Measurements from ENCODE around the gene BCL6B. TPM values are rescaled to one million over a fixed set of nuclear protein-coding genes. Genes with fewer than 3 reads are reported as not detected.
"Not testable (repeated sequence)": the region's sequence is repeated elsewhere in the genome, so short reads cannot be mapped to it uniquely, and the experiment has no call there.

Gene BCL6B
- total and polyA plus RNA-seq, 12 donors: 9.5 to 35.4 (median 15.9) TPM

GRCh38 chr17:6986676-6987075 is 36.2 kb upstream of the BCL6B start:
- intact Hi-C loops (cut with DNase I): no loop called here
- H3K4me3 ChIP-seq: no peak overlapping the region
- no peaks in the 10 kb centered on the region for H3K36me3 ChIP-seq
- no peak overlapping the region for H3K27ac ChIP-seq
- 64 to 68% methylated on average over 3 of the region's 3 CpGs for WGBS, 2 donors
- ATAC-seq (no peak), DNase-seq (no peak)
- H3K4me1 ChIP-seq: no peaks in the 10 kb centered on the region
- TF ChIP-seq, protein P1, sequence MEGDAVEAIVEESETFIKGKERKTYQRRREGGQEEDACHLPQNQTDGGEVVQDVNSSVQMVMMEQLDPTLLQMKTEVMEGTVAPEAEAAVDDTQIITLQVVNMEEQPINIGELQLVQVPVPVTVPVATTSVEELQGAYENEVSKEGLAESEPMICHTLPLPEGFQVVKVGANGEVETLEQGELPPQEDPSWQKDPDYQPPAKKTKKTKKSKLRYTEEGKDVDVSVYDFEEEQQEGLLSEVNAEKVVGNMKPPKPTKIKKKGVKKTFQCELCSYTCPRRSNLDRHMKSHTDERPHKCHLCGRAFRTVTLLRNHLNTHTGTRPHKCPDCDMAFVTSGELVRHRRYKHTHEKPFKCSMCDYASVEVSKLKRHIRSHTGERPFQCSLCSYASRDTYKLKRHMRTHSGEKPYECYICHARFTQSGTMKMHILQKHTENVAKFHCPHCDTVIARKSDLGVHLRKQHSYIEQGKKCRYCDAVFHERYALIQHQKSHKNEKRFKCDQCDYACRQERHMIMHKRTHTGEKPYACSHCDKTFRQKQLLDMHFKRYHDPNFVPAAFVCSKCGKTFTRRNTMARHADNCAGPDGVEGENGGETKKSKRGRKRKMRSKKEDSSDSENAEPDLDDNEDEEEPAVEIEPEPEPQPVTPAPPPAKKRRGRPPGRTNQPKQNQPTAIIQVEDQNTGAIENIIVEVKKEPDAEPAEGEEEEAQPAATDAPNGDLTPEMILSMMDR (IDR thresholded peaks at IDR 0.05): no peak
- peaks cover 0 to 4% (median 0%) of the 10 kb centered on the region in 7 donors for H3K27me3 ChIP-seq
- peaks cover 0 to 4% (median 0%) of the 10 kb centered on the region in 11 donors for H3K9me3 ChIP-seq

DNA sequence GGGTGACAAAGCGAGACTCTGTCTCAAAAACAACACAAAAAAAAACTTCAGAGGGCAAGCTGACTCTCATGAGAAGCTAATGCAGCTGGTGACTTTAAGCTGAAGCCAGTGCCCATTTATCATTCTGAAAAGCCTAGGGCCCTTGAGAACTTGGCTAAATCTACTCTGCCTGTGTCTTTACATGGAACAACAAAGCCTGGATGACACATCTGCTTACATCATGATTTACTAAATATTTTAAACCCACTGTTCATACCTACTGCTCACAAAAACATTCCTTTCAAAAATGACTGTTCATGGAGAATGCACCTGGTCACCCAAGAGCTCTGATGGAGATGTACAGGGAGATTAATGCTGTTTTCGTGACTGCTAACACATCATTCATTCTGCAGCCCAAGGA is 33.1 kb upstream of the BCL6B start:
- no peak overlapping the region for H3K4me3 ChIP-seq
- H3K27ac ChIP-seq: no peak overlapping the region
- peaks cover 0 to 4% (median 0%) of the 10 kb centered on the region in 11 donors for H3K9me3 ChIP-seq
- intact Hi-C loops (cut with DNase I): no loop called here
- no peaks in the 10 kb centered on the region for H3K36me3 ChIP-seq
- peaks cover 0 to 4% (median 0%) of the 10 kb centered on the region in 7 donors for H3K27me3 ChIP-seq
- DNase-seq (no peak), ATAC-seq (no peak)
- TF ChIP-seq, protein P1 (IDR thresholded peaks at IDR 0.05): no peak
- peaks cover 0 to under 1% (median 0%) of the 10 kb centered on the region in 9 donors for H3K4me1 ChIP-seq
- 95% methylated on average over 2 of the region's 2 CpGs for WGBS, 2 donors

- H3K27me3 ChIP-seq; ATAC-seq; intact Hi-C loops (cut with DNase I); H3K9me3 ChIP-seq; H3K27ac ChIP-seq; DNase-seq; H3K4me3 ChIP-seq: not testable (repeated sequence)
- peaks cover 0 to 17% (median 8%) of the 10 kb centered on the region in 9 donors for H3K4me1 ChIP-seq
- WGBS, 2 donors: 76 to 78% methylated on average over 5 of the region's 5 CpGs
- H3K36me3 ChIP-seq: peaks cover 0 to 19% (median 0%) of the 10 kb centered on the region in 9 donors
Measured at GRCh38 chr17:6993613-6994056, 29.2 kb upstream of the BCL6B start.

GRCh38 chr17:6994118-6994598 is 28.7 kb upstream of the BCL6B start:
- Histone ChIP-seq H3K4me1 (peaks cover 0 to 17% (median 8%) of the 10 kb centered on the region in 9 donors), H3K27ac (no peak overlapping the region), H3K27me3 (peaks cover 0 to 4% (median 0%) of the 10 kb centered on the region in 7 donors), H3K9me3 (peaks cover 0 to 4% (median 0%) of the 10 kb centered on the region in 11 donors), H3K4me3 (no peak overlapping the region), H3K36me3 (peaks cover 0 to 24% (median 0%) of the 10 kb centered on the region in 9 donors)
- no peak for DNase-seq
- ATAC-seq: no peak
- TF ChIP-seq, protein P1 (IDR thresholded peaks at IDR 0.05): no peak
- intact Hi-C loops (cut with DNase I): no loop called here
- 77 to 81% methylated on average over 10 of the region's 10 CpGs for WGBS, 2 donors

GRCh38 chr17:6994666-6995256 is 28.1 kb upstream of the BCL6B start:
- H3K27ac ChIP-seq: no peak overlapping the region
- 91 to 92% methylated on average over 9 of the region's 9 CpGs for WGBS, 2 donors

More at GRCh38 chr17:6994666-6995256, 28.1 kb upstream of the BCL6B start:
- TF ChIP-seq, protein P1 (IDR thresholded peaks at IDR 0.05): no peak
- ATAC-seq: no peak
- no peak for DNase-seq
- no peaks in the 10 kb centered on the region for H3K9me3 ChIP-seq
- peaks cover 0 to 17% (median 8%) of the 10 kb centered on the region in 9 donors for H3K4me1 ChIP-seq
- peaks cover 0 to 4% (median 0%) of the 10 kb centered on the region in 7 donors for H3K27me3 ChIP-seq
- intact Hi-C loops (cut with DNase I): loop anchor here in 1 of 10 donors (5.0 kb wide), 1 partner anchor 327 kb away; no protein-coding TSS in a partner anchor
- peaks cover 0 to 30% (median 0%) of the 10 kb centered on the region in 9 donors for H3K36me3 ChIP-seq
- H3K4me3 ChIP-seq: no peak overlapping the region
